WTC11 (cell line): ENCODE data around the gene SRRM2. TPM values are rescaled to one million over a fixed set of nuclear protein-coding genes. Genes with fewer than 3 reads are reported as not detected.

Experiments used
- ATAC-seq: fragments of 200-7000 bp; cut with Tn5 transposase; 2 replicates; pipeline ENCODE4 v1.10.0; 2021; ENCODE audit warnings: mild to moderate bottlenecking, moderate library complexity
- CTCF ChIA-PET: fragments of 300-600 bp; sonication (Branson Sonifier 250); formaldehyde crosslinking; loops from one replicate; lab custom pipeline; 2021; ENCODE audit warnings: antibody characterized with exemption; lab: Charles Lee
- POLR2A ChIA-PET: fragments of 350-600 bp; sonication (Branson Sonifier 250); formaldehyde crosslinking; loops from one replicate; lab custom pipeline; 2021; ENCODE audit warnings: antibody characterized with exemption; lab: Charles Lee
- DNase-seq: peaks from one replicate; pipeline ENCODE4 v3.0.0; 2021; ENCODE audit warnings: low spot score
- H3K27ac Mint-ChIP-seq: 2 replicates; pipeline ENCODE4 v1.8.0; 2021; ENCODE audit warnings: mixed read lengths
- H3K27me3 Mint-ChIP-seq: 2 replicates; pipeline ENCODE4 v1.8.0; 2021; ENCODE audit warnings: low read depth, mild to moderate bottlenecking, moderate library complexity, mixed read lengths
- H3K36me3 Mint-ChIP-seq: 2 replicates; pipeline ENCODE4 v1.8.0; 2021; ENCODE audit warnings: mixed read lengths
- H3K4me1 Mint-ChIP-seq: 2 replicates; pipeline ENCODE4 v1.8.0; 2022; ENCODE audit warnings: mixed read lengths
- H3K4me3 Mint-ChIP-seq: 2 replicates; pipeline ENCODE4 v1.8.0; 2021; ENCODE audit warnings: mild to moderate bottlenecking, moderate library complexity, mixed read lengths
- H3K9me3 Mint-ChIP-seq: 2 replicates; pipeline ENCODE4 v1.8.0; 2021; ENCODE audit warnings: mixed read lengths
- ATF2 ChIP-seq: sonication (generic); formaldehyde crosslinking; IDR thresholded peaks from 2 replicates; pipeline ENCODE4 v1.8.1; 2022; ENCODE audit warnings: low read depth, missing genetic modification reagents, borderline replicate concordance
- CBFB ChIP-seq: sonication (generic); formaldehyde crosslinking; IDR thresholded peaks from 2 replicates; pipeline ENCODE4 v1.8.1; 2022; ENCODE audit warnings: mild to moderate bottlenecking, low read depth, missing genetic modification reagents
- CREM ChIP-seq: sonication (generic); formaldehyde crosslinking; IDR thresholded peaks from 2 replicates; pipeline ENCODE4 v1.8.1; 2022; ENCODE audit warnings: mild to moderate bottlenecking, missing genetic modification reagents, moderate library complexity
- EMX1 ChIP-seq: fragments of 250-450 bp; sonication (Bioruptor Pico); IDR thresholded peaks from 2 replicates; pipeline ENCODE4 v1.8.0; 2021; ENCODE audit warnings: mild to moderate bottlenecking
- ETV6 ChIP-seq: sonication (generic); formaldehyde crosslinking; IDR thresholded peaks from 2 replicates; pipeline ENCODE4 v1.8.1; 2022; ENCODE audit warnings: mild to moderate bottlenecking, missing genetic modification reagents
- GABPB1 ChIP-seq: sonication (generic); formaldehyde crosslinking; IDR thresholded peaks from 2 replicates; pipeline ENCODE4 v1.8.1; 2023; ENCODE audit warnings: mild to moderate bottlenecking, missing genetic modification reagents
- JAZF1 ChIP-seq: fragments of 250-450 bp; sonication (Bioruptor Pico); IDR thresholded peaks from 2 replicates; pipeline ENCODE4 v1.9.0; 2021; ENCODE audit warnings: moderate library complexity, mild to moderate bottlenecking, inconsistent platforms
- KAT7 ChIP-seq: sonication (generic); formaldehyde crosslinking; IDR thresholded peaks from 2 replicates; pipeline ENCODE4 v1.8.1; 2023; ENCODE audit warnings: missing genetic modification reagents, mild to moderate bottlenecking, borderline replicate concordance
- NFATC4 ChIP-seq: fragments of 250-450 bp; sonication (Bioruptor Pico); IDR thresholded peaks from 2 replicates; pipeline ENCODE4 v1.9.0; 2021; ENCODE audit warnings: mild to moderate bottlenecking
- NR2C2 ChIP-seq: sonication (generic); formaldehyde crosslinking; IDR thresholded peaks from 2 replicates; pipeline ENCODE4 v1.8.0; 2022; ENCODE audit warnings: mild to moderate bottlenecking, missing genetic modification reagents
- OVOL2 ChIP-seq: fragments of 250-450 bp; sonication (Bioruptor Pico); IDR thresholded peaks from 2 replicates; pipeline ENCODE4 v1.9.0; 2021; ENCODE audit warnings: mild to moderate bottlenecking, borderline replicate concordance
- SMAD3 ChIP-seq: sonication (generic); formaldehyde crosslinking; IDR thresholded peaks from 2 replicates; pipeline ENCODE4 v1.8.0; 2022; ENCODE audit warnings: missing genetic modification reagents, mild to moderate bottlenecking, borderline replicate concordance
- ZMAT4 ChIP-seq: fragments of 250-450 bp; sonication (Bioruptor Pico); IDR thresholded peaks from 2 replicates; pipeline ENCODE4 v1.9.0; 2021; ENCODE audit warnings: mild to moderate bottlenecking
- ZNF232 ChIP-seq: sonication (generic); formaldehyde crosslinking; IDR thresholded peaks from 2 replicates; pipeline ENCODE4 v1.8.0; 2022; ENCODE audit warnings: mild to moderate bottlenecking, missing genetic modification reagents
- ZNF416 ChIP-seq: fragments of 250-450 bp; sonication (Bioruptor Pico); IDR thresholded peaks from 2 replicates; pipeline ENCODE4 v1.9.0; 2021; ENCODE audit warnings: mild to moderate bottlenecking, inconsistent platforms
- total RNA-seq: library from RNA; stranded (reverse); gene quantifications from 3 replicates; pipeline ENCODE4 v1.2.3, GENCODE V29; 2021

The SRRM2 gene
- total RNA-seq, 1 experiment from 2014 or later, result 823 TPM

- H3K4me1 Mint-ChIP-seq, result no peaks in the 10 kb centered on the region
- no peak for ATAC-seq
- no peak for TF ChIP-seq ZMAT4
- no peak for TF ChIP-seq JAZF1 (CRISPR knock-in tag)
- no peak for TF ChIP-seq NFATC4
- no peak for TF ChIP-seq ATF2 (CRISPR knock-in tag)
Observed at GRCh38 chr16:2795395-2796143, 43.1 kb downstream of the SRRM2 start.

GRCh38 chr16:2798723-2799204 is 46.3 kb downstream of the SRRM2 start:
- no peak for DNase-seq
- H3K4me3 Mint-ChIP-seq, result no peak overlapping the region
- peaks cover 14% of the 10 kb centered on the region for H3K9me3 Mint-ChIP-seq
- H3K27ac Mint-ChIP-seq, result no peak overlapping the region
- no peaks in the 10 kb centered on the region for H3K36me3 Mint-ChIP-seq
- TF ChIP-seq SMAD3 (CRISPR knock-in tag) (no peak), ZNF416 (CRISPR knock-in tag) (no peak)
- ATAC-seq, result no peak; the same call in 1 of the 2 replicates
- H3K4me1 Mint-ChIP-seq, result no peaks in the 10 kb centered on the region
- CTCF ChIA-PET, result interaction anchor here (0.7 to 3.8 kb wide), 16 partner anchors 9 to 166 kb away, joined by 3 to 29 read pairs (median 8); partner anchors contain the start of genes PRSS21, PRSS22 and PRSS33
- peaks cover 9% of the 10 kb centered on the region; the same call in 1 of the 2 replicates for H3K27me3 Mint-ChIP-seq
- POLR2A ChIA-PET, result no interaction called here

More at GRCh38 chr16:2795395-2796143, 43.1 kb downstream of the SRRM2 start:
- peaks cover 15% of the 10 kb centered on the region; the same call in 1 of the 2 replicates for H3K27me3 Mint-ChIP-seq
- POLR2A ChIA-PET, result no interaction called here
- CTCF ChIA-PET, result interaction anchor here (0.6 to 3.8 kb wide), 2 partner anchors 21 to 132 kb away, joined by 3 to 25 read pairs; partner anchors contain the start of gene PRSS21
- no peak for DNase-seq
- no peaks in the 10 kb centered on the region for H3K36me3 Mint-ChIP-seq
- peaks cover 4% of the 10 kb centered on the region; the same call in 1 of the 2 replicates for H3K9me3 Mint-ChIP-seq
- no peak overlapping the region for H3K4me3 Mint-ChIP-seq
- no peak overlapping the region for H3K27ac Mint-ChIP-seq

- H3K27ac Mint-ChIP-seq, result no peak overlapping the region
- peaks cover 9% of the 10 kb centered on the region; the same call in 1 of the 2 replicates for H3K27me3 Mint-ChIP-seq
- TF ChIP-seq OVOL2 (CRISPR knock-in tag) (no peak), CBFB (CRISPR knock-in tag) (no peak), ZNF232 (no peak), NR2C2 (CRISPR knock-in tag) (no peak), ETV6 (CRISPR knock-in tag) (no peak), EMX1 (CRISPR knock-in tag) (no peak), KAT7 (CRISPR knock-in tag) (no peak), GABPB1 (CRISPR knock-in tag) (no peak), CREM (CRISPR knock-in tag) (no peak), ATF2 (CRISPR knock-in tag) (no peak)
- H3K4me3 Mint-ChIP-seq, result no peak overlapping the region
- DNase-seq, result no peak
- ChIA-PET POLR2A (no interaction called here), CTCF (interaction anchor here (1.6 to 3.8 kb wide), 3 partner anchors 14 to 40 kb away, joined by 18 to 25 read pairs (median 21); partner anchors contain the start of gene PRSS21)
- no peaks in the 10 kb centered on the region for H3K4me1 Mint-ChIP-seq
- no peak for ATAC-seq
- no peaks in the 10 kb centered on the region for H3K36me3 Mint-ChIP-seq
- peaks cover 16% of the 10 kb centered on the region for H3K9me3 Mint-ChIP-seq
Observed at GRCh38 chr16:2799205-2799858, 46.9 kb downstream of the SRRM2 start.
